ENCODE results near the gene ARHGAP4. TPM values are rescaled to one million over a fixed set of nuclear protein-coding genes. Genes with fewer than 3 reads are reported as not detected.

ARHGAP4 gene
- total RNA-seq, 4 donors from 2014 or later, result 23.6 to 211 (median 57.6) TPM

DNA sequence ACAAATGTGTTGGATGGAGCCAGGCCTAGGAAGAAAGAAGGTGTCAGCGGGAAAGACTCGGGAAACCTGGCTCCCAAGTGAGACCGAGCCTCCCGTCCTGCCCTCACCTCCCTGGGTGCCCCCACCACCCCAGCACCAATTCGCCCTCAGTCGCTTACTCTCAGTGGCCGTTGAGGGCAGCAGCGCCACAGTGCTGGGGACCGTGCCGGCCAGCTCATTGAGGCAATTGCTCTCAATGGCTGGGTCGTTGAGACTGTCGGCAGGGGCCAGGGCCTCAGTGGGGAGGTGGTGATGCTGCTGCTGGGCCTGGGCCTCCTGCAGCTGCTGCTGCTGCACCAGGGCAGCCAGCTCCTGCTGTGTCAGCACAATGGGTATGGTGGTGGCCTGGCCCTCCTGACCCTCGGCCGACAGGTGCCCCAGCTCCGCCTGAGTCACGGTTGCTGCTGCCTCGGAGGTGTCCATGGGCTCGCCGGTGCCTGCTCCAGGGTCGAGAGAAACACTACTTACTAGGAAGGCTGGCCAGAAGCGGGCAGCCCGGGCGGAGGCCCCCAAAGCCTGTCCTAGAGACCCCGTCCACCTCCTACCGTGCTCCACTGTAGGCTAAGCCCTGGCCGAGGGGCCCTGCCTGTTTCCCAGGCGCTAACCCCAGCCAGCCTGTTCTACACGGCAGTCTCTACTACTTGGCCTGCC is 25.8 kb upstream of the ARHGAP4 start:
- DNase-seq, result no peak
- H3K27me3 ChIP-seq, result no peaks in the 10 kb centered on the region

DNA sequence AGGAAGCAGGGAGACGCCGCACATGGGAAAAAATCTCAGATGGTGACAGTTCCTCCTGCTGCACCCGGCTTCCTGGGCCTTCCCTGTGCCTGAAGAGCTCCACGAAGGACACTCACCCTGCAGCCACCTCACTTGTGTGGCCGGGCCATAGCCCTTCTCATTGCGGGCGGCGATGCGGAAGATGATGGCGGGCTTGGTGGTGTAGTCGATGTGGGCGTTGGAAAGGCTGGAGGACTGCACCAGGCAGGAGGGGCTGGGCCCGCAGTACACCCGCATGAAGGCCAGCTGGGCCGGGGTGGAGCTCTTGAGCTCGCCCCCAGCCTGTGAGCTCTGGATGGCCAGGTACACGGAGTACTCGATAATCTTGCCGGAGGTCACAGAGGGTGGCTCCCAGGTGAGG is 24.1 kb upstream of the ARHGAP4 start:
- no peak overlapping the region for H3K27ac ChIP-seq
- H3K9me3 ChIP-seq, result no peaks in the 10 kb centered on the region
- H3K4me3 ChIP-seq, result no peak overlapping the region
- H3K27me3 ChIP-seq, result no peaks in the 10 kb centered on the region
- no peak for DNase-seq
- H3K36me3 ChIP-seq, result peaks cover 0 to 55% (median 3%) of the 10 kb centered on the region in 3 donors
- H3K4me1 ChIP-seq, result peaks cover 0 to 4% (median 0%) of the 10 kb centered on the region in 4 donors
- TF ChIP-seq, protein P1, sequence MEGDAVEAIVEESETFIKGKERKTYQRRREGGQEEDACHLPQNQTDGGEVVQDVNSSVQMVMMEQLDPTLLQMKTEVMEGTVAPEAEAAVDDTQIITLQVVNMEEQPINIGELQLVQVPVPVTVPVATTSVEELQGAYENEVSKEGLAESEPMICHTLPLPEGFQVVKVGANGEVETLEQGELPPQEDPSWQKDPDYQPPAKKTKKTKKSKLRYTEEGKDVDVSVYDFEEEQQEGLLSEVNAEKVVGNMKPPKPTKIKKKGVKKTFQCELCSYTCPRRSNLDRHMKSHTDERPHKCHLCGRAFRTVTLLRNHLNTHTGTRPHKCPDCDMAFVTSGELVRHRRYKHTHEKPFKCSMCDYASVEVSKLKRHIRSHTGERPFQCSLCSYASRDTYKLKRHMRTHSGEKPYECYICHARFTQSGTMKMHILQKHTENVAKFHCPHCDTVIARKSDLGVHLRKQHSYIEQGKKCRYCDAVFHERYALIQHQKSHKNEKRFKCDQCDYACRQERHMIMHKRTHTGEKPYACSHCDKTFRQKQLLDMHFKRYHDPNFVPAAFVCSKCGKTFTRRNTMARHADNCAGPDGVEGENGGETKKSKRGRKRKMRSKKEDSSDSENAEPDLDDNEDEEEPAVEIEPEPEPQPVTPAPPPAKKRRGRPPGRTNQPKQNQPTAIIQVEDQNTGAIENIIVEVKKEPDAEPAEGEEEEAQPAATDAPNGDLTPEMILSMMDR (IDR thresholded peaks at IDR 0.05), result no peak
- TF ChIP-seq POLR2A (IDR thresholded peaks at IDR 0.05), result no peak

More for the DNA sequence above, 25.8 kb upstream of the ARHGAP4 start:
- H3K9me3 ChIP-seq, result no peaks in the 10 kb centered on the region
- no peak for TF ChIP-seq POLR2A (IDR thresholded peaks at IDR 0.05)
- TF ChIP-seq, protein P1 (IDR thresholded peaks at IDR 0.05), result no peak
- peaks cover 0 to 4% (median 0%) of the 10 kb centered on the region in 4 donors for H3K4me1 ChIP-seq
- no peak overlapping the region for H3K4me3 ChIP-seq
- H3K36me3 ChIP-seq, result peaks cover 0 to 70% (median 3%) of the 10 kb centered on the region in 3 donors
- peak overlapping the region in 1 of 4 donors; percentile 68 for H3K27ac ChIP-seq

DNA sequence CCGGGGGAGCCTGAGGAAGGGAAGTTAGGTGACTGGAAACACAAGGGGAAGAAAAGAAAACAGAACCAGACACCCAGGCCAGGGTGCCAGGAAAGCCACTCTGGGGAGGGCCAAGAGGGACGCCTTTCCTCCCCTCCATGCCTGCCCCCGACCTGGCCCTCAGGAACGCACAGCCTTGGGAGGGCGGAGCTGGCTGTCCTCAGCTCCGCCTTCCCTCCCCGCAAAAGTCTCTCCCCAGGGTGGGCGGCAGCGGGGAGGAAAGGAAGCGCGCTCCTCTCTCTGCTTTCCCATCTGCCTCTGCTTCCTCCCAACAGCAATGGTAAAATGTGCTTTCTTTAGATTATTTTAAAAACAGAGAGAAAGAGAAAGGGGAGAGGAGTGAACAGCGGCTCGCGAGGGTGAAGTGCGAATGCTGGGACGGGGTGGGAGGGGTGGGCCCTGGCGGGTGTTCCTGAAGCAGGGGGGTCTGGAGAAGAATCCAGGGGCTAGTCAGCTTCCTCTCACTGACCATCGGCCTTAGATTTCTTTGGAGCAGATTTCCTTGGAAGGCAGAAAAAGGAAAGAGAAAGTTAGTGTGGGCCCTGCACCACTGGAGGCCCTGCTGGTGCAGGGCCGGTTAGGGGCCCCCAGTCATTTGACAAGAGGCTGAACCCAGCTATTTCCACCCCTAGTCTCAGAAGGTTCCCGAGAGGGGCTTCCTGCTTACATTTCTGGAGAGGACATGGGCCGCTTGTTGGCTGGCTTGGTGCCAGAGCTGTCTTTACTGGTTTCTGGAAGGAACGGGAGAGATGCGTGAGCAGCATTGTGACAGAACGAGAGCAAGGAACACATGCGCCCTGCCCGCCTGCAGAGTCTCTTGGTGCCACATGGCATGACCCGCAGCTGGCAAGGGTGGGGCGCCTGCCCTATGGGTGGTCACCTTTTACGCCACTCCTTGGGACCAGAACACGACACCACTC is 23.1 kb upstream of the ARHGAP4 start:
- no peak overlapping the region for H3K4me3 ChIP-seq
- no peaks in the 10 kb centered on the region for H3K27me3 ChIP-seq
- DNase-seq, result no peak
- H3K4me1 ChIP-seq, result peaks cover 0 to 4% (median 0%) of the 10 kb centered on the region in 4 donors
- no peaks in the 10 kb centered on the region for H3K9me3 ChIP-seq
- H3K36me3 ChIP-seq, result peaks cover 0 to 49% (median 3%) of the 10 kb centered on the region in 3 donors
- TF ChIP-seq, protein P1 (IDR thresholded peaks at IDR 0.05), result no peak
- TF ChIP-seq POLR2A (IDR thresholded peaks at IDR 0.05), result no peak
- H3K27ac ChIP-seq, result peak overlapping the region in 2 of 4 donors; percentile 25 to 65

DNA sequence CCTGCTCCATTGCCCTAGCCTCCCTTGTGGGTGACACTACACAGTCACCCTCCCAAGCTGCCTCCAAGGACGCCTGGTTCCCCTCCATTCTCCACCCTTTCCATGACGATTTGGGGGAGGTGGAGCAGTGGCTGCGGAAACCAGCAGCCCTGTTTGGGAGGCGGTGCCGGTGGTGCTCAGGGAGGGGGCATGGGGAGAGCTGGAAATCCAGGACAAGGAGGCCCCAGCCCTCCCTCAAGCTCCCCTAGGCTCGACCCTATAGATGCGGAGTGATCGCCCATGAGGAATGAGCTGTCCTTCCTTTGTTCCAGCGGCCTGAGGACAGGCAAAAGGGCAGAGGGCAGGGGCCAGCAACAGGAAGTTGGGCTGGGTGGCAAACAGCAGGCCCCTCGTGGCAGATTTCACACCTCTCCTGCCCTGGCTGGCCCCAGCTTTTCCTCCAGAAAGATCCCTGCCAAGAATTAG is 22.0 kb upstream of the ARHGAP4 start:
- Histone ChIP-seq H3K36me3 (peaks cover 0 to 42% (median 3%) of the 10 kb centered on the region in 3 donors), H3K4me3 (no peak overlapping the region), H3K27me3 (no peaks in the 10 kb centered on the region), H3K27ac (peak overlapping the region in 2 of 4 donors; percentile 25 to 65), H3K9me3 (no peaks in the 10 kb centered on the region), H3K4me1 (no peaks in the 10 kb centered on the region)
- no peak for TF ChIP-seq POLR2A (IDR thresholded peaks at IDR 0.05)
- TF ChIP-seq, protein P1 (IDR thresholded peaks at IDR 0.05), result no peak
- DNase-seq, result no peak

DNA sequence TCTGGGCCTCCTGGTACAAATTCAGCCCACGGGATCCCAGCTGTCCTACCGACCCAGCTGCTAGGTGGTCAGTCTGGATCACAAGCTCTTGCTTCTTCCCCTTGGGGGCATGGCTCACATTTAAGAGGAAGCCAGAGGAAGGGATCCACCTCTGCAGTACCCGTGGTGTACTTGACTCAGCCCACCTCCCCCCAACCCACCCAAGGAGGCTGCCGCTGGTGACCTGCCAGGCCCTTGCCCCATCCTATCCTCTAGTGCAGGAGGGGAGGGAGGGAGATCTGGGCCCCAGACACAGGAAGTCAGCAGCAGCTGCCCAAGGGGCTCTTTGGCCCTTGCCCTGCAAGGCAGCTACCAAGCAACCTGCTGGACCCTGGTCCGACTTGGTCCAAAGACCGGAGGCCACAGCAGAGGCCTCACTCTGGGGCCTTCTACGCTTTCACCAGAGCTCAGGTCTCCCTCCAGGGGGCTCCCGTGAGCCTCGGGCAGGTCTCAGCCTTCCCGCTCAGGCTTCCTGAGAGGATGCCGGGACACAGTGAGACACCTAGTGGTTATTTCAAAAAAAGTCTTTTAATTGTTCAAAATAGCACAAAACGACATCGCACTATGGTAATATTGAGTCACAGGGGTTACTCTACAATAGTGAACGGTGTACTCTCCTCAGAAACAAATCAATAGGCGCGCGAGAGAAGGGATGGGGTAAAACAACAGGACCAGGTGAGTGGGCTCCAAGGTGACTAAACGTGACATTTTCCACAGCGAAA is 21.1 kb upstream of the ARHGAP4 start:
- H3K36me3 ChIP-seq, result peaks cover 0 to 33% (median 3%) of the 10 kb centered on the region in 3 donors
- DNase-seq, result peak; percentile 74 to 90 (median 81)
- no peak overlapping the region for H3K4me3 ChIP-seq
- H3K27me3 ChIP-seq, result no peaks in the 10 kb centered on the region
- no peaks in the 10 kb centered on the region for H3K9me3 ChIP-seq
- TF ChIP-seq POLR2A (IDR thresholded peaks at IDR 0.05), result no peak
- TF ChIP-seq, protein P1 (IDR thresholded peaks at IDR 0.05), result peak; percentile 66 to 91 (median 80)
- no peaks in the 10 kb centered on the region for H3K4me1 ChIP-seq
- peak overlapping the region in 2 of 4 donors; percentile 30 to 65 for H3K27ac ChIP-seq

Measured in Peyer's patch (tissue), 4 donors.